Fibroblast of villous mesenchyme (primary cell): Measurements from ENCODE around the gene PCGF2. TPM values are rescaled to one million over a fixed set of nuclear protein-coding genes. Genes with fewer than 3 reads are reported as not detected.

ENCODE experiments used
- DNase-seq: peaks from one replicate; pipeline ENCODE4 v3.0.0-alpha.2; 2010; ENCODE audit warnings: low read depth
- H3K4me3 ChIP-seq: 2 replicates; pipeline ENCODE4 v1.5.1; 2011; ENCODE audit warnings: low read depth, mild to moderate bottlenecking, low read length
- CTCF ChIP-seq: IDR thresholded peaks from 2 replicates; pipeline ENCODE4 v1.5.1; 2012; ENCODE audit warnings: low read depth, mild to moderate bottlenecking, low read length; ENCODE audit not compliant: insufficient read depth
- total RNA-seq: library from RNA; depleted of rRNA; stranded (reverse); fragments of >200 nt; gene quantifications from 2 replicates; pipeline ENCODE4 v1.2.3, GENCODE V29; 2012

Gene PCGF2
- total RNA-seq, 1 donor, result 7.8 TPM

- no peak for DNase-seq
- no peak for TF ChIP-seq CTCF
- H3K4me3 ChIP-seq, result peak overlapping the region; percentile 81
These were observed 3.1 kb upstream of the PCGF2 start for GRCh38 chr17:38751144-38751807.

DNA sequence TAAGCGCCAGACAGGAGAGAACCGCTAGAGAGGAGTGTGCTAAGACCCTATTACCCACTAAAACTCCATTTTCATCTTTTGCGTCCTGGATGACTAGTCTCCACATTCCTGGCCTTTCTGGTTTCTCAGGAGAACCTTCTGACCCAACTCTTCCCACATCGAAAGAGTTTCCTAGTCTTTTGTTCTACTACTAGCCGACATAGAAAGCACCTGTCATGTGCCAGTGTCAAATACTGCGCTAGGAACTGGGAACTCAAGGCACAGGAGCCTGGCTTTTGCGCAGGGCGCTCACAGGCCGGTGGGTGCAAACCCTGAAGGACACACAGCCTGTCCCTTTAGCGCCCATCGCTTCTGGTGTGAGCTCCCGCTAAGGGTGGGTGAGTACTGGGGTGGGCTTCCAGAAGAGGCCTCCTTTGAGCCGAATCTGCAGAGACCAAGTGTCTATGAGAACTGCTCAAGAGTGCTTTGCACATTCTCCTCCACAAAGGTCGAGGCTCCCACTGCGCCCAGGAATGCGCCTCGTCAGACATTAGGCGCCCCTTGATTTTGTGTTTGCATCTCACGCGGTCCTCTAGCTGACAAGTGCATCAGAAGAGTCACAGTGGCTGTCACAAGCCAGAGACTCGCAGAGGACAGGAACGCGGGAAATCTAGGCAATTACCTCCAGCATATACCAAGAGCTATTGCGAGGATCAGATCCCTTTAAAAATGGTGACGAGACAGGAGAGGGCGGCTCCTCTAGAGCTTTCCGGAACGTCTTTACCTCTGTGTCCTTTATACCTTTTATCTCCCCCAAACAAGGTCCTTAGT lies 2.4 kb upstream of the PCGF2 start:
- peak overlapping the region; percentile 81 for H3K4me3 ChIP-seq
- no peak for DNase-seq
- no peak for TF ChIP-seq CTCF

DNA sequence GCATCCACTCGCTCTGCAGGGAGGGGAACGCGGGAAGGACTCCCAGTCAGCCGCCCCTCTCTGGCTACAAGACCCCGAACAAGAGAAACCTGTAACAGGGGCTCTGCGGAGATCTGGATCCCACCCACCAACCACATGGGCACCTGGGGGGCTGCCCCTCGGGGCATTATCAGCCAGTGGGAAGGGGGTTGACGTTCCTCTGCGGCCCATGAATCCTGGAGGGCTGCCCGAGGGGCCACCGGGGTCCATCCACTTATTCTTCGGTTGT lies 1.8 kb upstream of the PCGF2 start:
- peak overlapping the region; percentile 81 for H3K4me3 ChIP-seq
- TF ChIP-seq CTCF, result no peak
- DNase-seq, result no peak

GRCh38 chr17:38749223-38750043 lies 1.3 kb upstream of the PCGF2 start:
- peak; percentile 79 for DNase-seq
- peak overlapping the region; percentile 81 for H3K4me3 ChIP-seq
- no peak for TF ChIP-seq CTCF

DNA sequence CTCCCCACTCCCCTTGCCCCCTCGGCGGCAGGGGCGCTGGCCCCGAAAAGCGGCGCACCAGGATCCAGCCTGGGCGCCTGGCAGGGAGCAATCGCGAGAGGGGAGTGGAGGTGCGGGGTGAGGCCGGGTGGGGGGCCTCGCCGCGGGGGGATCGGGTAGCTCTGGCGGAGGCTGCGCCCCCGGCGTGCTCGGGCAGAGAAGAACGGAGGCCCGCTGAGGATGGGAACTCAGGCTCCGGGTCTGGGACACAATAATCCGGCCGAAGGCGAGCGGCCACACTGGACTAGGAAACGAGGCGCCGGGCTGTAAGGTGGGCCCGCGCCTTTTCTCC lies 721 bp upstream of the PCGF2 start:
- DNase-seq, result no peak
- TF ChIP-seq CTCF, result no peak
- peak overlapping the region; percentile 81 for H3K4me3 ChIP-seq

- DNase-seq, result no peak
- TF ChIP-seq CTCF, result no peak
- H3K4me3 ChIP-seq, result peak overlapping the region; percentile 81
These were observed 530 bp downstream of the PCGF2 start for GRCh38 chr17:38747463-38748148.
